Smooth muscle cell (in vitro differentiated cells): Measurements from ENCODE around the gene FITM2. TPM values are rescaled to one million over a fixed set of nuclear protein-coding genes. Genes with fewer than 3 reads are reported as not detected.
"Not testable (repeated sequence)": the region's sequence is repeated elsewhere in the genome, so short reads cannot be mapped to it uniquely, and the experiment has no call there.

Experiments
- DNase-seq: peaks from one replicate; lab custom pipeline; 2025; ENCODE audit not compliant: unreplicated experiment; lab: John Stamatoyannopoulos, UW
- H2AFZ ChIP-seq: fragments of 200-600 bp; sonication (generic); 2 replicates; pipeline ENCODE4 v1.6.0; 2016; ENCODE audit warnings: antibody characterized with exemption, low read depth, mild to moderate bottlenecking
- H3F3A ChIP-seq: fragments of 200-600 bp; sonication (generic); 2 replicates; pipeline ENCODE4 v1.6.0; 2017; ENCODE audit warnings: antibody characterized with exemption, low read depth
- H3K27ac ChIP-seq: fragments of 200-600 bp; sonication (generic); 2 replicates; pipeline ENCODE4 v1.5.1; 2016; ENCODE audit warnings: low read depth, mild to moderate bottlenecking
- H3K27me3 ChIP-seq: fragments of 200-600 bp; sonication (generic); 2 replicates; pipeline ENCODE4 v1.6.1; 2016; ENCODE audit warnings: low read depth, mild to moderate bottlenecking
- H3K36me3 ChIP-seq: fragments of 200-600 bp; sonication (generic); 2 replicates; pipeline ENCODE4 v1.5.1; 2016; ENCODE audit warnings: low read depth
- H3K4me1 ChIP-seq: fragments of 200-600 bp; sonication (generic); 2 replicates; pipeline ENCODE4 v1.5.1; 2016; ENCODE audit warnings: low read depth
- H3K4me2 ChIP-seq: fragments of 200-600 bp; sonication (generic); 2 replicates; pipeline ENCODE4 v1.6.0; 2016; ENCODE audit warnings: mild to moderate bottlenecking
- H3K4me3 ChIP-seq: fragments of 200-600 bp; sonication (generic); 2 replicates; pipeline ENCODE4 v1.5.1; 2016; ENCODE audit warnings: mild to moderate bottlenecking
- H3K79me2 ChIP-seq: fragments of 200-600 bp; sonication (generic); 2 replicates; pipeline ENCODE4 v1.6.0; 2016; ENCODE audit warnings: low read depth, mild to moderate bottlenecking
- H3K9ac ChIP-seq: fragments of 200-600 bp; sonication (generic); 2 replicates; pipeline ENCODE4 v1.6.0; 2016; ENCODE audit warnings: low read depth
- H3K9me3 ChIP-seq: fragments of 200-600 bp; sonication (generic); replicated peaks from 2 replicates; pipeline ENCODE4 v1.5.1; 2016; ENCODE audit warnings: low read depth
- H4K20me1 ChIP-seq: fragments of 200-600 bp; sonication (generic); 2 replicates; pipeline ENCODE4 v1.6.0; 2016; ENCODE audit warnings: low read depth
- CTCF ChIP-seq: fragments of 200-600 bp; sonication (generic); IDR thresholded peaks from 2 replicates; pipeline ENCODE4 v1.5.1; 2017; ENCODE audit warnings: borderline replicate concordance, mild to moderate bottlenecking, antibody characterized with exemption; ENCODE audit not compliant: insufficient read depth, poor library complexity, severe bottlenecking
- WGBS: methylation state at CpG from one replicate; pipeline ENCODE4 v1.1.7; 2016; ENCODE audit warnings: low lambda C conversion rate; 5-methylcytosine and 5-hydroxymethylcytosine counted together
- polyA plus RNA-seq: library from polyadenylated mRNA; unstranded; fragments of >200 nt; fragmentation: Nextera tagmentation; extraction: Ambion mirVana; gene quantifications from 2 replicates; pipeline ENCODE4 v1.2.1, GENCODE V29; 2016
- total RNA-seq: library from RNA; depleted of rRNA; stranded (reverse); fragments of >200 nt; gene quantifications from 2 replicates; pipeline ENCODE4 v1.2.3, GENCODE V29; 2014

FITM2 gene
- total and polyA plus RNA-seq, 2 experiments from 2014 or later: 2.7 TPM

- no peaks in the 10 kb centered on the region for H3K36me3 ChIP-seq
- DNase-seq: no peak
- H3K27ac ChIP-seq: no peak overlapping the region
These were observed 20.2 kb upstream of the FITM2 start for GRCh38 chr20:44331201-44331600.

GRCh38 chr20:44328428-44328827 is 17.4 kb upstream of the FITM2 start:
- Histone ChIP-seq H4K20me1 (no peaks in the 10 kb centered on the region), H3K36me3 (no peaks in the 10 kb centered on the region), H3K79me2 (no peaks in the 10 kb centered on the region), H3K27me3 (no peaks in the 10 kb centered on the region), H3K27ac (no peak overlapping the region), H3K4me2 (no peak overlapping the region), H3F3A (no peaks in the 10 kb centered on the region), H3K4me1 (peaks cover 6% of the 10 kb centered on the region), H3K9me3 (no peaks in the 10 kb centered on the region), H3K9ac (no peak overlapping the region), H3K4me3 (no peak overlapping the region), H2AFZ (no peak overlapping the region)
- no peak for DNase-seq
- no peak for TF ChIP-seq CTCF
- WGBS: 93% methylated on average over 4 of the region's 4 CpGs

More at GRCh38 chr20:44331201-44331600, 20.2 kb upstream of the FITM2 start:
- no peak overlapping the region for H3K4me2 ChIP-seq
- H3K4me1 ChIP-seq: peaks cover 8% of the 10 kb centered on the region
- no peak overlapping the region for H3K4me3 ChIP-seq
- no peaks in the 10 kb centered on the region for H3F3A ChIP-seq
- H3K9me3 ChIP-seq: no peaks in the 10 kb centered on the region
- H3K79me2 ChIP-seq: no peaks in the 10 kb centered on the region
- H3K9ac ChIP-seq: no peak overlapping the region
- WGBS: 97% methylated on average over 2 of the region's 2 CpGs
- H2AFZ ChIP-seq: no peak overlapping the region
- no peaks in the 10 kb centered on the region for H4K20me1 ChIP-seq
- TF ChIP-seq CTCF: no peak
- H3K27me3 ChIP-seq: no peaks in the 10 kb centered on the region

- H3K4me3 ChIP-seq, H3K27ac ChIP-seq, H3K36me3 ChIP-seq, H3K27me3 ChIP-seq, H3K4me1 ChIP-seq, H3K9me3 ChIP-seq, H3F3A ChIP-seq, H3K9ac ChIP-seq, H2AFZ ChIP-seq, H4K20me1 ChIP-seq, H3K4me2 ChIP-seq, DNase-seq, H3K79me2 ChIP-seq: not testable (repeated sequence)
- 93% methylated on average over 7 of the region's 7 CpGs for WGBS
These were observed 16.7 kb upstream of the FITM2 start for GRCh38 chr20:44327748-44328147.

- Histone ChIP-seq H3K4me3 (peak overlapping the region; percentile 45), H3K27me3 (no peaks in the 10 kb centered on the region), H3K79me2 (no peaks in the 10 kb centered on the region), H3K4me2 (peak overlapping the region; percentile 90), H3K9me3 (no peaks in the 10 kb centered on the region), H3F3A (no peaks in the 10 kb centered on the region), H3K36me3 (no peaks in the 10 kb centered on the region), H3K4me1 (peaks cover 6% of the 10 kb centered on the region), H3K9ac (no peak overlapping the region), H3K27ac (no peak overlapping the region), H2AFZ (peak overlapping the region; percentile 77), H4K20me1 (no peaks in the 10 kb centered on the region)
- TF ChIP-seq CTCF: no peak
- 30% methylated on average over 31 of the region's 50 CpGs for WGBS
- DNase-seq: no peak
These were observed 15.6 kb upstream of the FITM2 start for GRCh38 chr20:44326391-44327159.
